K562 (cell line): ENCODE measurements around the gene RBMS1.

Experiments
- ARHGAP35 ChIP-seq: fragments of 450-650 bp; IDR thresholded peaks from 2 replicates; pipeline ENCODE4 v1.6.1; 2018; ENCODE audit not compliant: partially characterized antibody
- BHLHE40 ChIP-seq: IDR thresholded peaks from 2 replicates; pipeline ENCODE4 v1.6.1; 2011; ENCODE audit warnings: low read length, improper control_type of control experiment
- CREM ChIP-seq: IDR thresholded peaks from 2 replicates; pipeline ENCODE4 v1.6.1; 2014; ENCODE audit warnings: antibody characterized with exemption, low read depth
- CTCF ChIP-seq, 3 experiments: IDR thresholded peaks in 2 of 3; conservative IDR thresholded peaks in 1 of 3; 2 replicates each; pipeline ENCODE4 v1.5.1; 2011 to 2012; ENCODE audit warnings: low read length in 3 of 3, mild to moderate bottlenecking in 3 of 3, control low read depth in 2 of 3, improper control_type of control experiment in 1 of 3, inconsistent platforms in 1 of 3, low read depth in 1 of 3, mixed read lengths in 1 of 3, moderate library complexity in 1 of 3; ENCODE audit not compliant: insufficient read depth in 2 of 3
- KAT7 ChIP-seq: sonication (generic); formaldehyde crosslinking; IDR thresholded peaks from 2 replicates; pipeline ENCODE4 v1.8.0; 2022; ENCODE audit warnings: missing genetic modification reagents, mild to moderate bottlenecking, borderline replicate concordance
- REST ChIP-seq, 2 experiments: fragments of 450-650 bp; formaldehyde crosslinking in 1 of 2; IDR thresholded peaks; 2 replicates each; pipeline versions ENCODE4 v1.4.0 to v1.6.1; 2014 to 2020; ENCODE audit warnings: mild to moderate bottlenecking in 2 of 2, borderline replicate concordance in 1 of 2, low read depth in 1 of 2
- SP1 ChIP-seq: sonication (generic); formaldehyde crosslinking; IDR thresholded peaks from 2 replicates; pipeline ENCODE4 v1.8.1; 2022; ENCODE audit warnings: mild to moderate bottlenecking, missing genetic modification reagents
- TEAD1 ChIP-seq, 2 experiments: fragments of 450-650 bp in 1 of 2; sonication (generic) in 1 of 2; formaldehyde crosslinking; IDR thresholded peaks; 2 replicates each; pipeline versions ENCODE4 v1.4.0 to v1.8.0; 2020 to 2022; ENCODE audit warnings: mild to moderate bottlenecking in 2 of 2, missing genetic modification reagents in 1 of 2
- TFE3 ChIP-seq: fragments of 450-650 bp; formaldehyde crosslinking; IDR thresholded peaks from 2 replicates; pipeline ENCODE4 v1.4.0; 2020; ENCODE audit warnings: mild to moderate bottlenecking, mixed read lengths
- WHSC1 ChIP-seq: IDR thresholded peaks from one replicate; pipeline ENCODE4 v1.6.1; 2012; ENCODE audit warnings: low read length, control low read depth, inconsistent platforms
- ZNF217 ChIP-seq: sonication (generic); formaldehyde crosslinking; IDR thresholded peaks from 2 replicates; pipeline ENCODE4 v1.8.0; 2022; ENCODE audit warnings: mild to moderate bottlenecking, missing genetic modification reagents
- ZNF263 ChIP-seq: sonication (generic); formaldehyde crosslinking; IDR thresholded peaks from 2 replicates; pipeline ENCODE4 v1.8.0; 2022; ENCODE audit warnings: mild to moderate bottlenecking, missing genetic modification reagents, borderline replicate concordance
- ZNF449 ChIP-seq: fragments of 250-450 bp; sonication (Bioruptor Pico); IDR thresholded peaks from 2 replicates; pipeline ENCODE4 v1.8.0; 2022; ENCODE audit warnings: moderate library complexity, mild to moderate bottlenecking, inconsistent platforms
- ZNF780A ChIP-seq: fragments of 250-450 bp; sonication (Bioruptor Pico); IDR thresholded peaks from 2 replicates; pipeline ENCODE4 v1.5.0; 2021; ENCODE audit warnings: mild to moderate bottlenecking

GRCh38 chr2:160408959-160409291, 84.7 kb downstream of the RBMS1 start:
- TF ChIP-seq SP1 (CRISPR knock-in tag) (no peak), CTCF (IDR thresholded peaks at IDR 0.05 in 2 of 3, conservative IDR thresholded peaks at IDR 0.05 in 1 of 3; ENCODE audit: insufficient read depth in 2 of 3, low read depth in 1 of 3, low read length in 3 of 3) (no peak), ZNF217 (no peak), ARHGAP35 (no peak), WHSC1 (no peak), BHLHE40 (no peak), ZNF263 (CRISPR knock-in tag) (no peak), TFE3 (CRISPR knock-in tag) (no peak), REST (IDR thresholded peaks at IDR 0.05; ENCODE audit: borderline replicate concordance) (no peak), REST (CRISPR knock-in tag; IDR thresholded peaks at IDR 0.05; ENCODE audit: low read depth) (no peak), ZNF449 (CRISPR knock-in tag) (no peak), KAT7 (CRISPR knock-in tag) (no peak), ZNF780A (CRISPR knock-in tag) (no peak), TEAD1 (CRISPR knock-in tag; IDR thresholded peaks at IDR 0.05) (no peak), CREM (no peak)
